Retinal pigment epithelial cell (primary cell): ENCODE data around the gene ADCY2.

Source experiments
- DNase-seq: peaks from one replicate; pipeline ENCODE4 v3.0.0-alpha.2; 2010; ENCODE audit warnings: low read depth
- H3K4me3 ChIP-seq: 2 replicates; pipeline ENCODE4 v1.5.1; 2011; ENCODE audit warnings: mild to moderate bottlenecking, low read length, control low read depth, moderate library complexity
- CTCF ChIP-seq: conservative IDR thresholded peaks from 2 replicates; pipeline ENCODE4 v1.5.1; 2011; ENCODE audit warnings: low read depth, low read length, control low read depth, inconsistent platforms

ADCY2 gene

DNA sequence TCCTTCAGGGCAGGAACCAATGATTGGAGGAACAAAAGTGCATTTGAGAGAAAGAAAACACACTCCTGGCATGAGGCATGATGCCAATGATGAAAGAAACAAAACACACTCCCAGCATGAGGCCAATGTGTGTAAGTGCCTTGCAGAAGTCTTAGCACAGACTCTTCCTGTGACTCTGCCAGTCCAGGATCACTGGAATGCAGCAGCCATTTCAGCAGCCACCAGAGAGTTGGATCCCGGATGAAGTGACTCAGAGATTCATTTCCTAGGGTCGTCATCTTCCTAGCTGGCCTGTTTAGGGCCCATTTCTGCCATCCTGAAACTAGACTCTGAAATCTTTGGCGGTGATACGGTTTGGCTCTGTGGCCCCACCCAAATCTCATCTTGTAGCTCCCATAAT lies 242.5 kb downstream of the ADCY2 start:
- DNase-seq = no peak
- no peak overlapping the region for H3K4me3 ChIP-seq
- no peak for TF ChIP-seq CTCF

DNA sequence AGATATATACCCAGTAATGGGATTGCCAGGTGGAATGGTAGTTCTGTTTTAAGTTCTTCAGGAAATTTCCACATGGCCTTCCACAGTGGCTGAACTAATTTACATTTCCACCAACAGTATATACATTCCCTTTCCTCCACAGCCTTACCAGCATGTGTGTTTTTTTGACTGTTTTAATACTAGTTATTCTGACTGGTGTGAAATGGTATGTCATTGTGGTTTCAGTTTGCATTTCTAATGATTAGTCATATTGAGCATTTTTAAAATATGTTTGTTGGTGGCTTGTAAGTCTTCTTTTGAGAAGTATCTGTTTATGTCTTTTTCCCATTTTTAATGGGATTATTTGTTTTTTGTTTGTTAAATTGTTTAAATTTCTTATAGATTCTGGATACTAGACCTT lies 246.1 kb downstream of the ADCY2 start:
- DNase-seq = no peak
- TF ChIP-seq CTCF = no peak
- no peak overlapping the region for H3K4me3 ChIP-seq

- TF ChIP-seq CTCF = no peak
- DNase-seq = no peak
- no peak overlapping the region for H3K4me3 ChIP-seq
Measured at GRCh38 chr5:7644723-7645122, 248.8 kb downstream of the ADCY2 start.

DNA sequence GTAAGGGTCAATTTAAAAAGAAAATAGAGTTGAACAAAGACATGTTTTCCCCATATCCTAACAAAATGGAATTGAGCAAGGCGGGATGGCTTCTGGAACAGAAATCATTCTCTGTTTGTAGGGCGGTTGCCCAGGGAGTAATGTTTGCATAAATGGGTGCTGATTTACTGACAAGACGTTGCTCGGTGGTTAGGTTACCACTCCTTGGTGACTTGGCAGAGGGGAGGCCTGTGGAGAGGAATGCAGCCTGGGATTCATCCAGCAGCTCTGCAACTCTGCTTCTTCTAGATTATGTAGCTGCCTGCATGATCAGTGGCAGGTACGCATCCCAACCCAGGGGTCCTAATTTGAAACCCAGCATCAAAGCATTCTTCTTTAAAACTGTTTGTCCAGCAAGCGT lies 254.8 kb downstream of the ADCY2 start:
- DNase-seq = no peak
- TF ChIP-seq CTCF = no peak
- no peak overlapping the region for H3K4me3 ChIP-seq

DNA sequence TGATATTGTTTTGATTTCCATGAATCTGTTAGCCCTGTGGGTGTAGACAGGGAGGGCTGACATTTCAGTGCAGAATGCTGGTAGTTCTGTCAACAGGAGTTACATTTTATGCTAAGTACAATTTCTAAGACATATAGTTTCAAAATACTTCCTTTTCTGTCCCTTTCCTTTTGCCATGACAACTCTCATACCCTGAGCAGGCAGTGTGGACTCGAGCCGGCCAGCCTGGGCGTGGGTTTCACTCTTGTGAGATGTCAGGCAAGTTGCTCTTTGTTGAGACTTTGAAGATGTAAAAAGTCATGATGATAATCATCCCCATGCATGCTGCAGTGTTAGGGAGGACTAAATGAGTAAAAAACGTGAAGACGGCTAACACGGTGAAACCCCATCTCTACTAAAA lies 257.1 kb downstream of the ADCY2 start:
- DNase-seq = no peak
- H3K4me3 ChIP-seq = no peak overlapping the region
- TF ChIP-seq CTCF = no peak

- TF ChIP-seq CTCF = no peak
- no peak for DNase-seq
- no peak overlapping the region for H3K4me3 ChIP-seq
Measured at GRCh38 chr5:7657153-7657552, 261.2 kb downstream of the ADCY2 start.

DNA sequence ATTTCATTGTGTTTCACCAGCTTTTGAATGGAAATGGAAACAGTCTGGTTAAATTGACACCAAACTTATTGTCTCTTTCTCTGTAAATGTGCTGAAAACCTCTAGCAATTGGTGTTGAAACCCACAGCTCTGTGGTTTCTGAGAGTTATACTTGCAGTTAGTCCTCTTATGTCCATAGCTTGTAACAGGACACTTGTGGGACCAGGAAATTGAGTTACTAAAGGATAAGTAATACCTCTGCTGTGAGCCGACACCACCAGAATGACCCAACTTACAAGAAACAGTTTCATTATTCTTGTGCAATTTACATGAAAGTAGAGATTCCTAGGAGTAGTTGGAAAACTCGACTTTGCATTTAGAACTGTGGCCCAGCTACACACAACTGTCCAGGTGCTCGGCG lies 263.5 kb downstream of the ADCY2 start:
- H3K4me3 ChIP-seq = no peak overlapping the region
- DNase-seq = no peak
- TF ChIP-seq CTCF = no peak
